Gastroesophageal sphincter (tissue), 4 donors: ENCODE measurements around the gene PRODH2. TPM values are rescaled to one million over a fixed set of nuclear protein-coding genes. Genes with fewer than 3 reads are reported as not detected.

Experiments used
- ATAC-seq: fragments of 150-250 bp; one replicate; pipeline ENCODE4 v1.9.1; 2016; ENCODE audit warnings: mild to moderate bottlenecking, moderate library complexity
- H3K27ac ChIP-seq, 4 donors: fragments of 200-600 bp; sonication (generic) in 3 of 4; 1 replicate in 3 of 4; 2 replicates in 1 of 4; pipeline ENCODE4 v1.5.1; 2016 to 2019
- H3K27me3 ChIP-seq: fragments of 200-600 bp; sonication (generic); one replicate; pipeline ENCODE4 v1.5.1; 2019
- H3K36me3 ChIP-seq, 2 donors: fragments of 200-600 bp; sonication (generic); one replicate each; pipeline ENCODE4 v1.5.1; 2019; ENCODE audit warnings: control low read depth in 1 of 2
- H3K4me1 ChIP-seq, 3 donors: fragments of 200-600 bp; sonication (generic); 1 replicate in 2 of 3; 2 replicates in 1 of 3; pipeline ENCODE4 v1.5.1; 2016 to 2019; ENCODE audit warnings: control low read depth in 2 of 3
- H3K4me3 ChIP-seq, 2 donors: fragments of 200-600 bp; sonication (generic); one replicate each; pipeline ENCODE4 v1.5.1; 2019; ENCODE audit warnings: mild to moderate bottlenecking in 1 of 2, moderate library complexity in 1 of 2
- H3K9me3 ChIP-seq, 3 donors: fragments of 200-600 bp; sonication (generic); one replicate each; pipeline ENCODE4 v1.5.1; 2017 to 2019; ENCODE audit warnings: control low read depth in 2 of 3
- EP300 ChIP-seq: sonication (generic); formaldehyde crosslinking; IDR thresholded peaks from one replicate; pipeline ENCODE4 v1.6.1; 2017; ENCODE audit warnings: antibody characterized with exemption, mild to moderate bottlenecking
- POLR2A ChIP-seq, 2 donors: fragments of 450-650 bp; IDR thresholded peaks; one replicate each; pipeline ENCODE4 v1.6.1; 2017; ENCODE audit warnings: antibody characterized with exemption in 2 of 2, mild to moderate bottlenecking in 2 of 2, moderate library complexity in 1 of 2
- POLR2AphosphoS5 ChIP-seq: sonication (generic); formaldehyde crosslinking; IDR thresholded peaks from one replicate; pipeline ENCODE4 v1.6.1; 2017; ENCODE audit warnings: antibody characterized with exemption
- WGBS, 2 donors: methylation state at CpG; one replicate each; pipeline ENCODE4 v1.1.5; 2018; ENCODE audit warnings: low coverage in 1 of 2; 5-methylcytosine and 5-hydroxymethylcytosine counted together
- total RNA-seq, 4 donors: library from RNA; depleted of rRNA; stranded (reverse); fragments of >200 nt; gene quantifications; one replicate each; pipeline ENCODE4 v1.1.0, GENCODE V29; 2016
- TF ChIP-seq, protein P1 (sequence below), 4 experiments: fragments of 200-600 bp in 2 of 4; fragments of 450-650 bp in 2 of 4; sonication (generic) in 1 of 4; IDR thresholded peaks; one replicate each; pipeline ENCODE4 v1.5.1; 2017 to 2019; ENCODE audit warnings: antibody characterized with exemption in 4 of 4, mild to moderate bottlenecking in 2 of 4, moderate library complexity in 2 of 4

The PRODH2 gene
- total RNA-seq = not detected

- Histone ChIP-seq H3K27ac (no peak within 1 kb of the TSS), H3K36me3 (no peaks in the 10 kb centered on the region), H3K4me1 (no peaks in the 10 kb centered on the region), H3K9me3 (no peaks in the 10 kb centered on the region), H3K27me3 (peaks cover 72% of the 10 kb centered on the region), H3K4me3 (no peak within 1 kb of the TSS)
- no peak for ATAC-seq
- WGBS, 2 donors = 40 to 60% methylated on average over 1 of the region's 26 CpGs
- TF ChIP-seq POLR2A (IDR thresholded peaks at IDR 0.05) (no peak), EP300 (no peak), POLR2AphosphoS5 (no peak)
- TF ChIP-seq, protein P1, sequence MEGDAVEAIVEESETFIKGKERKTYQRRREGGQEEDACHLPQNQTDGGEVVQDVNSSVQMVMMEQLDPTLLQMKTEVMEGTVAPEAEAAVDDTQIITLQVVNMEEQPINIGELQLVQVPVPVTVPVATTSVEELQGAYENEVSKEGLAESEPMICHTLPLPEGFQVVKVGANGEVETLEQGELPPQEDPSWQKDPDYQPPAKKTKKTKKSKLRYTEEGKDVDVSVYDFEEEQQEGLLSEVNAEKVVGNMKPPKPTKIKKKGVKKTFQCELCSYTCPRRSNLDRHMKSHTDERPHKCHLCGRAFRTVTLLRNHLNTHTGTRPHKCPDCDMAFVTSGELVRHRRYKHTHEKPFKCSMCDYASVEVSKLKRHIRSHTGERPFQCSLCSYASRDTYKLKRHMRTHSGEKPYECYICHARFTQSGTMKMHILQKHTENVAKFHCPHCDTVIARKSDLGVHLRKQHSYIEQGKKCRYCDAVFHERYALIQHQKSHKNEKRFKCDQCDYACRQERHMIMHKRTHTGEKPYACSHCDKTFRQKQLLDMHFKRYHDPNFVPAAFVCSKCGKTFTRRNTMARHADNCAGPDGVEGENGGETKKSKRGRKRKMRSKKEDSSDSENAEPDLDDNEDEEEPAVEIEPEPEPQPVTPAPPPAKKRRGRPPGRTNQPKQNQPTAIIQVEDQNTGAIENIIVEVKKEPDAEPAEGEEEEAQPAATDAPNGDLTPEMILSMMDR (IDR thresholded peaks at IDR 0.05) = no peak
Observed at GRCh38 chr19:35812220-35813042, at the start of gene PRODH2. TSS of gene PRODH2 (minus strand) at chr19:35812845. CDS start at chr19:35812805, 40 bp downstream.

DNA sequence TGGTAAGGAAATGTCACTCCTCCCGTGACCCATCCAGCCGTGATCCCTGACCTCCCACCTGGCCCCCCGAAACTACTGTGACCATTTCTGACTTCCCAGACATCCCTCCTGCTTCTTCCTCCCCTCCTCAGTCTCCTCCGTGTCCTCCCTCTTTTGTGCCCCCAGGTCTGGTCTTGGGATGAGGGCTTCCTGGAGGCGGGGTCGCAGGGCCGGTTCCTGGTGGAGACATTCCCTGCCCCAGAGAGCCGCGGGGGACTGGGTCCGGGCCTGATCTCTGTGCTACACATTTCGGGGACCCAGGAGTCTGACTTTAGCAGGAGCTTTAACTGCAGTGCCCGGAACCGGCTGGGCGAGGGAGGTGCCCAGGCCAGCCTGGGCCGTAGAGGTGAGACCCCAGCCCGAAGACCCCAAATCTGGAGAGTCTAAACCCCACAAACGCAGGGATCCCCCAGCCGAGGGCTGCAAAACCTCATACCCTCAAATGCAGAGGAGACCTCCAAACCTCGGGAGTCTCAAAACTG, 49.1 kb upstream of the PRODH2 start:
- H3K4me3 ChIP-seq = no peak overlapping the region
- H3K9me3 ChIP-seq = peaks cover 0 to 6% (median 0%) of the 10 kb centered on the region in 3 donors
- WGBS, 2 donors = 18 to 38% methylated on average over 2 to 4 of the region's 19 CpGs
- H3K36me3 ChIP-seq = no peaks in the 10 kb centered on the region
- TF ChIP-seq POLR2AphosphoS5 = no peak
- TF ChIP-seq, protein P1 (IDR thresholded peaks at IDR 0.05) = no peak
- no peak for TF ChIP-seq EP300
- TF ChIP-seq POLR2A (IDR thresholded peaks at IDR 0.05) = no peak
- peaks cover 0 to 16% (median 4%) of the 10 kb centered on the region in 3 donors for H3K4me1 ChIP-seq
- H3K27ac ChIP-seq = no peak overlapping the region
- H3K27me3 ChIP-seq = peaks cover 74% of the 10 kb centered on the region
- ATAC-seq = no peak

DNA sequence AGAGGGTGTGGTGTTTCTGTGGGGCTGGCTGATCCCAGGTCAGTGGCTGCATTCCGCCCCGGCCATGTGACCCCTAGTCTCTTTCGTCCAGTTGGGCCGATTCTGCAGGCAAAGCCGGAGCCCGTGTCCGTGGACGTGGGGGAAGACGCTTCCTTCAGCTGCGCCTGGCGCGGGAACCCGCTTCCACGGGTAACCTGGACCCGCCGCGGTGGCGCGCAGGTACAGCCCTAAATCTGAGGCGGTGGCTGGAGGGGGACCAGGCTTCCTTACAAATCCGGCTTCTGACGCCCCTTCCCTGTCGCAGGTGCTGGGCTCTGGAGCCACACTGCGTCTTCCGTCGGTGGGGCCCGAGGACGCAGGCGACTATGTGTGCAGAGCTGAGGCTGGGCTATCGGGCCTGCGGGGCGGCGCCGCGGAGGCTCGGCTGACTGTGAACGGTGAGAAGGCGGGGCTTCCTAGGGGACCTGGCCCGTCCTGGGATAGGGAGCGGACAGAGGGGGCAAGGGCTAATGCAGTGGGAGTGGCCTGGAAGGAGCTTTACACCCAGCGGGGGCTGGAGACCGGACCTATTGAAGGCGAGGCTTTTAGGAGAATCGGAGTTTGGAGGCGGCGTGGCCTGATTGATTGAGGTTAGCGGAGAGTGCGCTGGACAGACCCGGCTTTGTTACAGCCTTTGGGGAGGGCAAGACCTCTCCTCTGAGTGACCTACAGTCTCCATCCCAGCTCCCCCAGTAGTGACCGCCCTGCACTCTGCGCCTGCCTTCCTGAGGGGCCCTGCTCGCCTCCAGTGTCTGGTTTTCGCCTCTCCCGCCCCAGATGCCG, 48.4 kb upstream of the PRODH2 start:
- Histone ChIP-seq H3K27ac (no peak overlapping the region), H3K36me3 (no peaks in the 10 kb centered on the region), H3K9me3 (peaks cover 0 to 6% (median 0%) of the 10 kb centered on the region in 3 donors), H3K27me3 (peaks cover 77% of the 10 kb centered on the region), H3K4me3 (no peak overlapping the region), H3K4me1 (peaks cover 0 to 22% (median 10%) of the 10 kb centered on the region in 3 donors)
- ATAC-seq = no peak
- WGBS, 2 donors = 30 to 46% methylated on average over 4 to 12 of the region's 55 CpGs
- TF ChIP-seq EP300 (no peak), POLR2A (IDR thresholded peaks at IDR 0.05) (no peak), POLR2AphosphoS5 (no peak)
- TF ChIP-seq, protein P1 (IDR thresholded peaks at IDR 0.05) = no peak

DNA sequence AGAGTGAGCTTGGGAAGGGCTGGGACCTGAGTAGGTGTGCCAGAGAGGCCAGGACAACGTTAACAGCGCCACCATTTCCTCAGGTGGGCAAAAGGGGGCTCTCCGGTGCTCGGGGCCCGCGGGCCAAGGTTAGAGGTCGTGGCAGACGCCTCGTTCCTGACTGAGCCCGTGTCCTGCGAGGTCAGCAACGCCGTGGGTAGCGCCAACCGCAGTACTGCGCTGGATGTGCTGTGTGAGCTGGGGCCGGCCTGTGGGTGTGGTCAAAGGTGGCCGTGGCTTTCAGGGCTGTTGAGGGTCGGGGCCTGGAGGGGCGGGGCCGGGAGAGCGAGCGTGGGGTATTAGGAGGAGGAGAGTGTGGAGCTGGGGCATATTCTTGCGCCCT, 47.8 kb upstream of the PRODH2 start:
- Histone ChIP-seq H3K27ac (no peak overlapping the region), H3K4me3 (no peak overlapping the region), H3K4me1 (peaks cover 0 to 26% (median 11%) of the 10 kb centered on the region in 3 donors), H3K27me3 (peaks cover 78% of the 10 kb centered on the region), H3K36me3 (no peaks in the 10 kb centered on the region), H3K9me3 (peaks cover 0 to 6% (median 0%) of the 10 kb centered on the region in 3 donors)
- 35% methylated on average over 11 of the region's 24 CpGs; no CpG with 5 or more reads in 1 of the 2 donors for WGBS, 2 donors
- no peak for TF ChIP-seq POLR2AphosphoS5
- ATAC-seq = no peak

DNA sequence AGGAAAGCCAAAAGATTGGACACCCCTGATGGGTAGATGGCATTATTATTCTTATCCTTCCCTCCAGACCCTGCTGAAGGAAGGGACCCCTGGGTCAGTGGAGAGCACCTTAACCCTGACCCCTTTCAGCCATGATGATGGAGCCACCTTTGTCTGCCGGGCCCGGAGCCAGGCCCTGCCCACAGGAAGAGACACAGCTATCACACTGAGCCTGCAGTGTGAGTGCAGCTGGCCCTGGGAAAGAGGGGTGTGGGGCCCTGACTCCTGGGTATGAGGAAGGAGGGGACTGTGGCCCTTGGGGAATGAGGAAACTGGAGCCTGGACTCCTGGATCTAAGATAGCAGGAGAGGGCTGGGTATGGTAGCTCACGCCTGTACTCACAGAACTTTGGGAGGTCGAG, 46.8 kb upstream of the PRODH2 start:
- WGBS, 2 donors = 80 to 100% methylated on average over 1 to 2 of the region's 4 CpGs
- peaks cover 0 to 6% (median 0%) of the 10 kb centered on the region in 3 donors for H3K9me3 ChIP-seq
- H3K4me1 ChIP-seq = peaks cover 0 to 26% (median 11%) of the 10 kb centered on the region in 3 donors
- no peak overlapping the region for H3K27ac ChIP-seq
- H3K4me3 ChIP-seq = no peak overlapping the region
- no peak for ATAC-seq
- peaks cover 85% of the 10 kb centered on the region for H3K27me3 ChIP-seq
- TF ChIP-seq, protein P1 (IDR thresholded peaks at IDR 0.05) = no peak
- TF ChIP-seq EP300 (no peak), POLR2A (IDR thresholded peaks at IDR 0.05) (no peak), POLR2AphosphoS5 (no peak)
- H3K36me3 ChIP-seq = no peaks in the 10 kb centered on the region
